ENCODE measurements around the gene SEZ6.

The SEZ6 gene

DNA sequence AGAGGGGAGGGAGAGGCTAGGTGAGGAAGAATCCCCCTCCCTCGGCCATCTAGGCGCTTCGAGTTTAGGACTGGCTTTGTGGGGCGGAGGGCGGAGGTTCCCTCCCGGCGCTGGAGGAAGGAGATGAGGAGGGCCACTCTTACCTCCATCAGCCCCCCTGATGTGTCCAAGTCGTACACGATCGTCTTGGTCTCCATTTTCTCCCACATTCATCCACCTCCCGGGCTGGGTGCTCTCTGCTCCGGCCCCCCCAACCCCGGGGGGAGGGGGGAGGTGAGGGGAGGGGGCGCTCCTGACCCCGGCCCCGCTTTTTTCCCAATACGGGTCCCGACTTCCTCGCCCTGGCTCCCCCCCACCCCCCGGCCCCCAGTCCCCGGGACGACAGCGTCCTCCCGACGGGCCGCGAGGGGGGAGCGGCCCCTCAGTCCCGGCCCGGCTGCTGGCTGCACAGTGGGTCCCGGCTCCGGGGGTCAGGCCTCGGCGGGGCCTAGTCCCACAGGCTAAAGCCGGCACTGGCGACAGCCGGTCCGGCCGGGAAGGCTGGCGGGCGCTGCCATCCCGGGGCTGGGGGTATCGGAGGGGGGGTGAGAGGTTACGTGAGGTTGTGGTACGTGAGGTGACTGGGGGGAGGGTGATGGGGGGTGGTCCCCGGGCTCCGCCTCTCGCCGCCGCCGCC is 54.9 kb downstream of the SEZ6 start:
- no peaks in the 10 kb centered on the region for H3K9me3 ChIP-seq (ENCODE audit: control insufficient read depth, low read length)
- peak overlapping the region; percentile 84 for H3K4me3 ChIP-seq (ENCODE audit: extremely low read depth, insufficient read depth, low read length, poor library complexity, severe bottlenecking)
- peaks cover 27% of the 10 kb centered on the region for H3K36me3 ChIP-seq (ENCODE audit: control insufficient read depth, insufficient read depth, low read length)
- H3K27ac ChIP-seq (ENCODE audit: low read depth, low read length, severe bottlenecking): peak overlapping the region; percentile 76
- WGBS, 2 experiments (ENCODE audit: insufficient coverage in 2 of 2): 0 to 1% methylated on average over 7 to 16 of the region's 51 CpGs
- H3K4me1 ChIP-seq (ENCODE audit: control insufficient read depth, insufficient read depth, low read length, poor library complexity, severe bottlenecking): peaks cover 14% of the 10 kb centered on the region

DNA sequence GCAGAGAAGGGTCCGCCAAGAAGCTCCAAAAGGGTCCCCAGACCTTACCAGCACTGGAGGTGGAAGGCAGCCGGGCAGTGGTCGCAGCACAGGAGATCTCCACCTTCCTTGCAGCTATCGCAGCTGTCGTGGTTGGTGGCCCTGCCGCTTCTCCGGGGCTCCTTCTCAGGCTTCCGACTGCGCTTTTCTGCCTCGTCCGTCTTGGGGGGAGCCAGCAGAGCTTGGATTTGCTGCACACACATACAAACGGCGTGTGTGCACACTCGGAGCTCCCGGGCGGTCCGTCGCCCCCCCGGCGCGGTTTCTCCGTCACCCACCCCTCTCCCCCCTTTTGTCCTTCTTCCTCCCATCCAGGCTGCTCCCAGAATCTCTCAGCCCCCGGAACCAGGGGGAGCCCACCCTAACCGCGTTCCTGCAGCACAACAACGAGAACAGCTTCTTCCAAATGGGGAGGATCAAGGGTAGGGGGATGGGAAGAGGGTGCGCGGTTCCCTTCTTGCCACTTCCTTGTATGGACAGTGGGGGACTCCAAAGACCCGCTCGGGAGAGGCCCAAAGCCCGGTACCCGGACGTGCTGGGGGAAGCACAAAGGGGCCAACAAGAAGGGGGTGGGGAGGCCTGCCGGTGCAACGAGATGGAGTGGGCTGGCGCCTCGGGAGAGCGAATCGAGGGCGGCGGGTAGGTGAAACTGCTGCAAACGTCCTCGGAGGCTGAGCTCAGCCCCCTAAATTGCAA is 55.6 kb downstream of the SEZ6 start:
- 0% methylated on average over 15 to 38 of the region's 43 CpGs for WGBS, 2 experiments (ENCODE audit: insufficient coverage in 2 of 2)
- Histone ChIP-seq H3K27ac (ENCODE audit: low read depth, low read length, severe bottlenecking) (peak overlapping the region; percentile 76), H3K9me3 (ENCODE audit: control insufficient read depth, low read length) (no peaks in the 10 kb centered on the region), H3K36me3 (ENCODE audit: control insufficient read depth, insufficient read depth, low read length) (peaks cover 31% of the 10 kb centered on the region), H3K4me3 (ENCODE audit: extremely low read depth, insufficient read depth, low read length, poor library complexity, severe bottlenecking) (peak overlapping the region; percentile 84), H3K4me1 (ENCODE audit: control insufficient read depth, insufficient read depth, low read length, poor library complexity, severe bottlenecking) (peaks cover 14% of the 10 kb centered on the region)

DNA sequence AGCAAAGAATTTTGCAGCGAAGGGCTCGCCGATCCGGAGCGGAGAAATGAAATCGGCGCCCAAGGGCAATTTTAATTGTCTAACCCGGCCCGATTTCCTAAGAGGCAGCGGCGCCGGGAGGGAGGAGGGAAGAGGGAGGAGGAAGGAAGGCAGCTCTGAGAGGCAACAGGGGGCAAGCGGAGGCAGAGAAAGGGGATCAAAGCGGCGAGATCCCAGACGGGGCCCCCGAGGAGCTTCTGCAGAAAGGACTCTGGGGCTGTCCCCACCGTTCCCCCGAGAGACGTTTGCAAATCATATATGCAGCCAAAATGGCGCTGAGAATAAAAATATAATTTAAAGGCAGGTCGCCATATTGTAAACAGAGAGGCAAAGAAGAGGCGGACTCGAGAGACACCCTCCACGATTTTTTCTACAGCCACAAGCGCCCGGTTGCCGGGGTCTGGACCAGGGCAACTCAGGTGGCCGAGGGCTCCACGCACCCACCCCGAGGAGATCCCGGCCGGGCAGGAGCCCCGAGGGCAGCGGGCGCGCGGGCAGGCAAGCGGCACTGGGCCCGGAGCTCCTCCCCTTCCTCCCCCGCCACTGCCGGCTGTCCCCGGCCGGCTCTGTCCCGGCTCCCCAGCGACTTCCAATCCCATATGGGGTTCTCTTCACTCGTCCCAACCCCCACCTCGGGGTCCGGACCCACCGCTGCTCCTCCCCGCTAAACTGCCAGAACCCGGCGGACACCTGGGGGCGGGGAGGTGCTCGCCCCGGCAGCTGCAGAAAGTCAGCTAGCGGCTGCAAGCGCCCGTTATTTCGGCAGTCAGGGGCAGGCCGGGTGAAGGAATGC is 56.4 kb downstream of the SEZ6 start:
- Histone ChIP-seq H3K4me1 (ENCODE audit: control insufficient read depth, insufficient read depth, low read length, poor library complexity, severe bottlenecking) (peaks cover 14% of the 10 kb centered on the region), H3K4me3 (ENCODE audit: extremely low read depth, insufficient read depth, low read length, poor library complexity, severe bottlenecking) (peak overlapping the region; percentile 84), H3K36me3 (ENCODE audit: control insufficient read depth, insufficient read depth, low read length) (peaks cover 39% of the 10 kb centered on the region), H3K27ac (ENCODE audit: low read depth, low read length, severe bottlenecking) (peak overlapping the region; percentile 76), H3K9me3 (ENCODE audit: control insufficient read depth, low read length) (no peaks in the 10 kb centered on the region)
- 0% methylated on average over 39 to 51 of the region's 61 CpGs for WGBS, 2 experiments (ENCODE audit: insufficient coverage in 2 of 2)

DNA sequence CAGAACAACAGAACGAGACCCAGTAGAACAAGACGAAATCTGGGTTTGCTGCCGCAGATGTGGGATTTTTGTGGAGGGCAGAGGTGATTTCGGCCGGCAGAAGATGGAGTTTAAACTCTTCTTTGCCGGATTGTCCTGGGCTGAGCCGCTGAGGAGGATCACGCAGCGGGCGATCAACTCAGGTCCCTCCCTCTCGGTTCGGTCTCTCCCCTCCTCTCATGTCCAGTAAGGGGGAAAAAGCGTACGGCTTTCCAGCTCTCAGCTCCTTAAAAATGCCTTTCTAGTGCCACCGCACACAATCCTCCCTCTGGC is 57.0 kb downstream of the SEZ6 start:
- WGBS, 2 experiments (ENCODE audit: insufficient coverage in 2 of 2): 0% methylated on average over 11 to 12 of the region's 15 CpGs
- peaks cover 14% of the 10 kb centered on the region for H3K4me1 ChIP-seq (ENCODE audit: control insufficient read depth, insufficient read depth, low read length, poor library complexity, severe bottlenecking)
- H3K4me3 ChIP-seq (ENCODE audit: extremely low read depth, insufficient read depth, low read length, poor library complexity, severe bottlenecking): peak overlapping the region; percentile 84
- peak overlapping the region; percentile 76 for H3K27ac ChIP-seq (ENCODE audit: low read depth, low read length, severe bottlenecking)
- peaks cover 44% of the 10 kb centered on the region for H3K36me3 ChIP-seq (ENCODE audit: control insufficient read depth, insufficient read depth, low read length)
- H3K9me3 ChIP-seq (ENCODE audit: control insufficient read depth, low read length): no peaks in the 10 kb centered on the region

DNA sequence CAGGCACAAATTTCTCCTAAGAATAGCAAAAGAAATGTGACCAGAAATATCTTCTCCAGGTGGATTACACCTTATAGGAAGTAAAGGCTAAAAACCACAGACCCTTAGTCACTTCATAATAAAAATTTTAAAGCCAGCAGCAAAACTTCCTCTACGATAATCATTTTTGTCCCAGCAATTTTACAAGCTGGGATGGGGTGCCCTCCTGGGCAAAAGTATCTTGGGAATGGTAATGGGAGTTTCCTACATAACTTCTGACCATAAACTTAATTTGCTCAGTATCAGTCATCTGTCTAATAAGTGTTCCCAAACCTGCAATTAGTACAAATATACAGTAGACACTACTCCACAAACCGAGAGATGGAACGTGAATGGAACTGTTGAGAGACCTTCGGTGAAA is 57.5 kb downstream of the SEZ6 start:
- no peak overlapping the region for H3K27ac ChIP-seq (ENCODE audit: low read depth, low read length, severe bottlenecking)
- peaks cover 48% of the 10 kb centered on the region for H3K36me3 ChIP-seq (ENCODE audit: control insufficient read depth, insufficient read depth, low read length)
- no CpG with 5 or more reads among the region's 4 CpGs for WGBS, 2 experiments (ENCODE audit: insufficient coverage in 2 of 2)
- H3K9me3 ChIP-seq (ENCODE audit: control insufficient read depth, low read length): no peaks in the 10 kb centered on the region
- peaks cover 14% of the 10 kb centered on the region for H3K4me1 ChIP-seq (ENCODE audit: control insufficient read depth, insufficient read depth, low read length, poor library complexity, severe bottlenecking)
- H3K4me3 ChIP-seq (ENCODE audit: extremely low read depth, insufficient read depth, low read length, poor library complexity, severe bottlenecking): peak overlapping the region; percentile 84

DNA sequence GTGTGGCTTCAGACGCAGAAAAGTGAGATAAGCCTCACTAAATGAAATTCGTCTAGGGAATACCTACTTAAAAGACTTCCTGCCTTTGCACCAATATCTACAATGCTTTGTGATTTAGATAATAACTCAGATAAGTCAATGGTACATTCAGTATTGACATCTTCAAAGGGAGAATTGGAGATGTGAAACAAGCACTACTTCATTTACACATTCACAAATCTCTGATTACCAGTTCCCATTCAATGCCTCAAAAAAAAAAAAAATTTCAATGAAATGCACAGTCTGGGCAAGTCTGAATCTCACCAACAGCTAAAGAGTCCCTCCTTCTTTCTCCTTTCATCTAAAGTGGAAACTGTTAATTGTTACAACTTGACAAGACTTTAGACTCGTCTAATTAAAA is 58.2 kb downstream of the SEZ6 start:
- H3K4me1 ChIP-seq (ENCODE audit: control insufficient read depth, insufficient read depth, low read length, poor library complexity, severe bottlenecking): peaks cover 14% of the 10 kb centered on the region
- no peak overlapping the region for H3K4me3 ChIP-seq (ENCODE audit: extremely low read depth, insufficient read depth, low read length, poor library complexity, severe bottlenecking)
- no CpG with 5 or more reads among the region's 3 CpGs for WGBS, 2 experiments (ENCODE audit: insufficient coverage in 2 of 2)
- H3K27ac ChIP-seq (ENCODE audit: low read depth, low read length, severe bottlenecking): no peak overlapping the region
- H3K36me3 ChIP-seq (ENCODE audit: control insufficient read depth, insufficient read depth, low read length): peaks cover 53% of the 10 kb centered on the region
- H3K9me3 ChIP-seq (ENCODE audit: control insufficient read depth, low read length): no peaks in the 10 kb centered on the region

DNA sequence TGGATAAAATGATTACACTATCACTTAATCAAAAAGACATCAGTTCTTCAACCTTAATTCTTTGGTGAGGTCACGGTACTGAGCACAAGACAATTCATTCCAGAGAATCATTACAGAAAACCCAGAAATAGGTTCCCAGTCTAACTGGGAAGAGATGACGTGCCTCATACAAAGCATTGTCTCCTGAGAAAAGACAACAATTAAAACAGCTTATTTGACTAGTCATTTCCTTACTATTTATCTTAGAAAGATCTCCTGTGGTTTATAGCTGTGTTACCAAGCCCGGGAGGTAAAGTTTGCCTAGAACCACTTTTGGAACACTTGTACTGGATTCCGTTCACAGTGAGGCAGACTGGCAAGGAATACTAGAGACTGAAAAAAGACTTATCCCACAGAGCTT is 59.6 kb downstream of the SEZ6 start:
- Histone ChIP-seq H3K36me3 (ENCODE audit: control insufficient read depth, insufficient read depth, low read length) (peaks cover 62% of the 10 kb centered on the region), H3K4me1 (ENCODE audit: control insufficient read depth, insufficient read depth, low read length, poor library complexity, severe bottlenecking) (peaks cover 14% of the 10 kb centered on the region), H3K27ac (ENCODE audit: low read depth, low read length, severe bottlenecking) (peak overlapping the region; percentile 11), H3K9me3 (ENCODE audit: control insufficient read depth, low read length) (no peaks in the 10 kb centered on the region), H3K4me3 (ENCODE audit: extremely low read depth, insufficient read depth, low read length, poor library complexity, severe bottlenecking) (no peak overlapping the region)
- WGBS, 2 experiments (ENCODE audit: insufficient coverage in 2 of 2): 97 to 100% methylated on average over 4 of the region's 4 CpGs

DNA sequence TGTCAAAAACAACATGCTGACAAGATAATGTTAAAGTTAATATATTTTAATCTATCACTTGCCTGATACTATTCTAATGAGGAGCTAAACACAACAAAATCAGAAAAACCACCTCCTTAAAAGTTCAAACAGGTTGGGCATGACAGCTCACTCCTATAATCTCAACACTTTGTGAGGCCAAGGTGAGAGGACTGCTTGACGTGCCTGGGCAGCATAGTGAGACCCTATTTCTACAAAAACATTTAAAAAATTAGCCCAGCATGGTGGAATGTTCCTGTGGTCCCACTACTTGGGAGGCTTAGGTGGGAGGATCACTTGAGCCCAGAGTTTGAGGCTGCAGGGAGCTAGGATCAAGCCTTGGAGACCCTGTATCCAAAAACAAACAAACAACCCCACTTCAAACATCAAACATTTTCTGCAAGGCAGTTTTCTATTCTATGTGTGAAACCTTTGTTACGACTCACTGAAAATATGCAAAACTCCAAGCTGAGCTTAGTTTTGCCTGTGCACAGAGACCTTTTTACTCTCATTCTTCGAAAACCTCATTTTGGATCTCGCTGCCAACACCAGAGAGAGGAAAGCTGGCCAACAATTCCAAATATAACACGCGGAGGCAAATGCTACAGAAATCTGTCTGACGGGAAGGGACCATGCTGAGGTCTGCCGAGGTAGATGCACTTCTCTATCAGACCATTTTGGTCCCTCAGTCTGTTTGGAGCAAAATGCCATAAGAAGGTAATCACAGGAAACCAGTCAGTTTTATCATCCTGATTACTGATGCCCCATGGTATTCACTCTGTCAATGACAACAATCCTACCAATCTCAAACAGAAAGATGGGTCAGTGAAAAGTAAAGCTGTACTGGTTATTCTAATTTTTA is 60.7 kb downstream of the SEZ6 start:
- no peak overlapping the region for H3K27ac ChIP-seq (ENCODE audit: low read depth, low read length, severe bottlenecking)
- H3K4me3 ChIP-seq (ENCODE audit: extremely low read depth, insufficient read depth, low read length, poor library complexity, severe bottlenecking): no peak overlapping the region
- peaks cover 14% of the 10 kb centered on the region for H3K4me1 ChIP-seq (ENCODE audit: control insufficient read depth, insufficient read depth, low read length, poor library complexity, severe bottlenecking)
- WGBS, 2 experiments (ENCODE audit: insufficient coverage in 2 of 2): 92 to 93% methylated on average over 7 of the region's 8 CpGs
- H3K9me3 ChIP-seq (ENCODE audit: control insufficient read depth, low read length): no peaks in the 10 kb centered on the region
- H3K36me3 ChIP-seq (ENCODE audit: control insufficient read depth, insufficient read depth, low read length): peaks cover 62% of the 10 kb centered on the region

DNA sequence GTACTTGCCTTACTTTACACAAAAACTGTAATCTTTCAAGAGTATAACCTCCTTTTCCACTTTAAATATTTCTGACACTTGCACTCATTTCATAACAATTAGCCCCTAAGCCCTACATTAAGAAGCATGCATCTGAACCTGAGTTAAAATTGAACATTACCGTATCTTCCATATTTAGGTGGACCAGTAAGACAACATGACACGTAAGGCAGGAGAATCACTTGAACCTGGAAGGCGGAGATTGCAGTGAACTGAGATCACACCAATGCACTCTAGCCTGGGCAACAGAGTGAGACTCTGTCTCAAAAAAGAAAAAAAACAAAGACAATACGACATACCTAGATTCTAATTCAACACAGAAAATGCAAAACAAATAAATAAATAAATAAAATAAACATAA is 61.5 kb downstream of the SEZ6 start:
- peaks cover 66% of the 10 kb centered on the region for H3K36me3 ChIP-seq (ENCODE audit: control insufficient read depth, insufficient read depth, low read length)
- H3K9me3 ChIP-seq (ENCODE audit: control insufficient read depth, low read length): no peaks in the 10 kb centered on the region
- H3K4me1 ChIP-seq (ENCODE audit: control insufficient read depth, insufficient read depth, low read length, poor library complexity, severe bottlenecking): peaks cover 14% of the 10 kb centered on the region
- 95% methylated on average over 3 of the region's 4 CpGs; no CpG with 5 or more reads in 1 of the 2 experiments for WGBS, 2 experiments (ENCODE audit: insufficient coverage in 2 of 2)
- H3K4me3 ChIP-seq (ENCODE audit: extremely low read depth, insufficient read depth, low read length, poor library complexity, severe bottlenecking): no peak overlapping the region
- H3K27ac ChIP-seq (ENCODE audit: low read depth, low read length, severe bottlenecking): no peak overlapping the region

DNA sequence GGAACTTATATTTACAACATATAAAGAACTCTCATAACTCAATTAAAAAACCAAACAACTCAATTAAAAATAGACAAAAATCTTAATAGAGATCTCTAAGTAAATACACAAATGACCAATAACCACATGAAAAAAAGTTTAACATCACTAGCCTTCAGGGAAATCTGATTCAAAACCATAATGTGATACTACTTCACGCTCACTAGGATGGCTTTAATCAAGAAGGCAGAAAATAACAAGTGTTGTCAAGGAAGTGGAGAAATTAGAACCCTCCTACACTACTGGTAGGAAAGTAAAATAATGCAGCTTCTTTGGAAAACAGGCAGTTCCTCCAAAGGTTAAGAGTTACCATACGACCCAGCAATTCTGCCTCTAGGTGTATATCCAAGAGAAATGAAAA is 62.9 kb downstream of the SEZ6 start:
- H3K36me3 ChIP-seq (ENCODE audit: control insufficient read depth, insufficient read depth, low read length): peaks cover 67% of the 10 kb centered on the region
- no peaks in the 10 kb centered on the region for H3K9me3 ChIP-seq (ENCODE audit: control insufficient read depth, low read length)
- H3K4me3 ChIP-seq (ENCODE audit: extremely low read depth, insufficient read depth, low read length, poor library complexity, severe bottlenecking): no peak overlapping the region
- peaks cover 9% of the 10 kb centered on the region for H3K4me1 ChIP-seq (ENCODE audit: control insufficient read depth, insufficient read depth, low read length, poor library complexity, severe bottlenecking)
- 100% methylated on average over 1 of the region's 2 CpGs; no CpG with 5 or more reads in 1 of the 2 experiments for WGBS, 2 experiments (ENCODE audit: insufficient coverage in 2 of 2)
- no peak overlapping the region for H3K27ac ChIP-seq (ENCODE audit: low read depth, low read length, severe bottlenecking)

Data from mesodermal cell (in vitro differentiated cells).